ENCODE measurements around the gene DDX6. TPM values are rescaled to one million over a fixed set of nuclear protein-coding genes. Genes with fewer than 3 reads are reported as not detected.
"Not testable (repeated sequence)": the region's sequence is repeated elsewhere in the genome, so short reads cannot be mapped to it uniquely, and the experiment has no call there.

DDX6 gene
- total RNA-seq, 1 experiment from 2014 or later, result 52.8 TPM

DNA sequence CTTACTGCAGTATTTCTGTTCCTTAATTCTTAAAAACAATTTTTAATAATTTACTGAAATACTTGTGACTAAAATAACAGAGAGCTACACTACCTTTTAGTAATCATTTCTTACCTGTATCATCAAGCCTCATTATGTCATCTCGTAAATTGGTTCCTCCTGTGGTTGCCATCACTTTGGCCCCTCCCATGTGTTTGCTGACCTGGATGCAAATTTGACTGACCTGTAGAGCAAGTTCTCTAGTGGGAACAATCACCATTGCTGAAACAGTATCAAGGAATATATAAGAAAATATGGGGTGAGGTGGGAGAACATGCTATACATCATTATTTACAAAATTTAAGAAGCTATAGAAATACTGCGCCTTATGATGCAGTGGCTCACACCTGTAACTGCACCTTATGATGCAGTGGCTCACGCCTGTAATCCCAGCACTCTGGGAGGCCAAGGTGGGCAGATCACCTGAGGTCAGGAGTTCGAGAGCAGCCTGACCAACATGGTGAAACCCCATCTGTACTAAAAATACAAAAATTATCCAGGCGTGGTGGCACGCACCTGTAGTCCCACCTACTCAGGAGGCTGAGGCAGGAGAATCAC, 25.8 kb downstream of the DDX6 start:
- not testable (repeated sequence) for H3K9me3 ChIP-seq (ENCODE audit: low read length); H3K27me3 ChIP-seq (ENCODE audit: low read length); H3K36me3 ChIP-seq (ENCODE audit: insufficient read depth, low read length); H3K9ac ChIP-seq (ENCODE audit: low read length); H3K4me3 ChIP-seq (ENCODE audit: low read length); H3K4me2 ChIP-seq (ENCODE audit: low read depth, low read length, poor library complexity, severe bottlenecking); H3K27ac ChIP-seq (ENCODE audit: low read length); H2AFZ ChIP-seq (ENCODE audit: low read length); H3K4me1 ChIP-seq (ENCODE audit: low read length); DNase-seq; H3K9me2 ChIP-seq (replicated peaks; ENCODE audit: insufficient read depth, low read length); H4K20me1 ChIP-seq (ENCODE audit: insufficient read depth, low read depth, low read length)
- H3K79me2 ChIP-seq (ENCODE audit: low read length), result peaks cover 18% of the 10 kb centered on the region

DNA sequence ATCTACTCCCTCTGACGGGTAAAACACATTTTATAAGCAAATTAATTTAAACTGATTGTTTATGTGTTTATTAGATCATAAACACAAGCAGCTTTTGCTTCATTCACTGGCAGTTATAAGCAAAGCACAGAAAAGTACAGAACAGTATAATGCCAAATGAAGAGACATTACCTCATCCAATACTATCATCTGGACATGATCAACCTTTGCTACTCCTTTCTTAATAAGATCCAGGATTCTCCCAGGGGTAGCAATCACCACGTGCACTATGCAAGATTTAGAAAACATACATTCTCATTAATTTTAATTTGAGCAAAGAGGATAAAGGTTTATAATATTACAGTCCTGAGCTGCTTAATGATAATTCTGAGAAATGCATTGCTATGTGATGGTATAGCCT, 27.9 kb downstream of the DDX6 start:
- Histone ChIP-seq H4K20me1 (ENCODE audit: insufficient read depth, low read depth, low read length) (no peaks in the 10 kb centered on the region), H3K4me3 (ENCODE audit: low read length) (no peak overlapping the region), H3K9me2 (replicated peaks; ENCODE audit: insufficient read depth, low read length) (no peaks in the 10 kb centered on the region), H3K4me1 (ENCODE audit: low read length) (no peaks in the 10 kb centered on the region), H3K36me3 (ENCODE audit: insufficient read depth, low read length) (no peaks in the 10 kb centered on the region; the same call in 1 of the 2 replicates), H3K79me2 (ENCODE audit: low read length) (peaks cover 2% of the 10 kb centered on the region; the same call in 1 of the 2 replicates), H3K27me3 (ENCODE audit: low read length) (no peaks in the 10 kb centered on the region), H3K9me3 (ENCODE audit: low read length) (no peaks in the 10 kb centered on the region), H3K9ac (ENCODE audit: low read length) (no peak overlapping the region), H3K27ac (ENCODE audit: low read length) (no peak overlapping the region), H2AFZ (ENCODE audit: low read length) (no peak overlapping the region), H3K4me2 (ENCODE audit: low read depth, low read length, poor library complexity, severe bottlenecking) (no peak overlapping the region)
- no peak for DNase-seq

DNA sequence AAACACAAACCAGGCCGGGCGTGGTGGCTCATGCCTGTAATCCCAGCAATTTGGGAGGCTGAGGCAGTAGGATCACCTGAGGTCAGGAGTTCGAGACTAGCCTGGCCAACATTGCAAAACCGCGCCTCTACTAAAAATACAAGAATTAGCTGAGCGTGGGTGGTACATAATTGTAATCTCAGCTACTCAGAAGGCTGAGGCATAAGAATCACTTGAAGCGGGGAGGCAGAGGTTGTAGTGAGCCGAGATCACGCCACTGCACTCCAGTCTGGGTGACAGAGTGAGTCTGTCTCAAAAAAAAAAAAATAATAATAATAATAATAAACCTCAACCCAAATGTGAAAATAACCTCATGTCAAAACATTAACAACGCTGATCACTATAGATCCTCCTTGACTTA, 29.0 kb downstream of the DDX6 start:
- not testable (repeated sequence) for H4K20me1 ChIP-seq (ENCODE audit: insufficient read depth, low read depth, low read length); H3K4me3 ChIP-seq (ENCODE audit: low read length); H3K27me3 ChIP-seq (ENCODE audit: low read length); H3K27ac ChIP-seq (ENCODE audit: low read length); H3K79me2 ChIP-seq (ENCODE audit: low read length); H3K9ac ChIP-seq (ENCODE audit: low read length); H3K9me2 ChIP-seq (replicated peaks; ENCODE audit: insufficient read depth, low read length); H3K4me2 ChIP-seq (ENCODE audit: low read depth, low read length, poor library complexity, severe bottlenecking); H2AFZ ChIP-seq (ENCODE audit: low read length); DNase-seq; H3K36me3 ChIP-seq (ENCODE audit: insufficient read depth, low read length); H3K4me1 ChIP-seq (ENCODE audit: low read length); H3K9me3 ChIP-seq (ENCODE audit: low read length)

DNA sequence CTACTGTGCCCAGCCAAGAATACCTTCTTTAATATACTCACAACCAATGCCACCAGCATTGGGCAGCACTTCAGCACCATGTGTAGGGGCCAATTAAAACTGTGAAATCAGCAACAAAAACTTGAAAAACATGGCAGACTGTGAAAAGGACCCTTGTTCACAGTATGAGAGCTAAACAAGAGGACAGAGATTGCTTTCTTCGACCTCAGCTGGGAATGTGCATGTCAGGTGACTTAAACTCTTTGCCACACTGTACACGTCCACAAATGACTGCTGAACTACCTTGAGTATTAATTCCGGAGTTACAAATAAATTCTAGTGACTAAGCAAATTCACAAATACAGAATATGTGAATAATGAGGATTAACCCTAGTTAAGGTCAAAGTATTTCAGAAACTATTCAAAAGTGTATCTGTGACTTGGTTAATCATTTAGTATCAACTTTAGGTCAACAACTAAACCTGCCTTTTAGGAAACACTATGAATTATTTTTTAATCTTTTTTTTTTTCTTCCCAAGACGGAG, 33.0 kb downstream of the DDX6 start:
- Histone ChIP-seq H3K79me2 (ENCODE audit: low read length) (no peaks in the 10 kb centered on the region), H3K27me3 (ENCODE audit: low read length) (no peaks in the 10 kb centered on the region), H2AFZ (ENCODE audit: low read length) (no peak overlapping the region), H3K4me3 (ENCODE audit: low read length) (no peak overlapping the region), H4K20me1 (ENCODE audit: insufficient read depth, low read depth, low read length) (no peaks in the 10 kb centered on the region), H3K36me3 (ENCODE audit: insufficient read depth, low read length) (peaks cover 20% of the 10 kb centered on the region), H3K9me2 (replicated peaks; ENCODE audit: insufficient read depth, low read length) (no peaks in the 10 kb centered on the region), H3K4me2 (ENCODE audit: low read depth, low read length, poor library complexity, severe bottlenecking) (no peak overlapping the region), H3K9me3 (ENCODE audit: low read length) (no peaks in the 10 kb centered on the region), H3K27ac (ENCODE audit: low read length) (no peak overlapping the region), H3K4me1 (ENCODE audit: low read length) (no peaks in the 10 kb centered on the region), H3K9ac (ENCODE audit: low read length) (no peak overlapping the region)
- DNase-seq, result no peak

DNA sequence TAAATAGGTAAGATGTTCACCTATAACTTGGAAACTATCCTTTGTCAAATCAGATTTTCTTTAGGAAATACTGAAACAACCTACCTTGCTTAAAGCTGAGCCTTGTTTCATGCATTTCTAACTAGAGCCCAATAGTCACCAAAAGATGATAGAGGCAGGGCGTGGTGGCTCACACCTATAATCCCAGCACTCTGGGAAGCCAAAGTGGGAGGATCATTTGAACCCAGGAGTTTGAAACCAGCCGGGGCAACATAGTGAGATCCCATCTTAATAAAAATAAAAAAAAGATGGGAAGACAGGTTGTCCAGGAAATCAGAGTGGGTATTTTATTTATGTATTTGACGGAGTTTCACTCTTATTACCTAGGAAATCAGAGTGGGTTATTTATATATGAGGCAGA, 38.3 kb downstream of the DDX6 start:
- no peaks in the 10 kb centered on the region for H3K27me3 ChIP-seq (ENCODE audit: low read length)
- H3K79me2 ChIP-seq (ENCODE audit: low read length), result no peaks in the 10 kb centered on the region
- no peaks in the 10 kb centered on the region for H3K9me2 ChIP-seq (replicated peaks; ENCODE audit: insufficient read depth, low read length)
- H3K36me3 ChIP-seq (ENCODE audit: insufficient read depth, low read length), result peaks cover 26% of the 10 kb centered on the region
- no peaks in the 10 kb centered on the region for H3K4me1 ChIP-seq (ENCODE audit: low read length)
- H3K4me3 ChIP-seq (ENCODE audit: low read length), result no peak overlapping the region
- no peak overlapping the region for H2AFZ ChIP-seq (ENCODE audit: low read length)
- H3K9me3 ChIP-seq (ENCODE audit: low read length), result no peaks in the 10 kb centered on the region
- no peak overlapping the region for H3K27ac ChIP-seq (ENCODE audit: low read length)
- no peak overlapping the region for H3K4me2 ChIP-seq (ENCODE audit: low read depth, low read length, poor library complexity, severe bottlenecking)
- no peak for DNase-seq
- no peaks in the 10 kb centered on the region for H4K20me1 ChIP-seq (ENCODE audit: insufficient read depth, low read depth, low read length)
- H3K9ac ChIP-seq (ENCODE audit: low read length), result no peak overlapping the region

DNA sequence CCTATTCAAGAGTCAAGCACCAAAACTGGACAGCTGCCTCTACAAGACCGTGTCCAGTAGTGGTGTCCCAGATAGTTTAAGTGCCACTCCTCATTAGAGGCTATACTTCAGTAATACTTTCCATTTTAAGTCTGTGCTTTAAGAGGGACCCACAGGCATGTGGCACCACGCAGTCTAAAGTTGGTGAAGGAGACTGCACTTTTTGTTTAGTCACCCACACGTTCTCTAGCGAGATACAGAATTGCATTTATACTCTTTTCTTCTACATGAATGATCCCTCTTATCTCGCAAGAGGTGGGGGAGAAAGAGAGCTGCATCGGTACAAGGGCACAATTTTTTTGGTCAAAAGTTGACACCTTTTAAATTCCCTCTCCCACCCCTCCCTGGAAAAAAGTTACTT, 41.5 kb downstream of the DDX6 start:
- no peaks in the 10 kb centered on the region for H3K27me3 ChIP-seq (ENCODE audit: low read length)
- no peak overlapping the region for H3K4me3 ChIP-seq (ENCODE audit: low read length)
- H3K36me3 ChIP-seq (ENCODE audit: insufficient read depth, low read length), result peaks cover 5% of the 10 kb centered on the region
- H3K79me2 ChIP-seq (ENCODE audit: low read length), result no peaks in the 10 kb centered on the region
- no peak for DNase-seq
- no peaks in the 10 kb centered on the region for H4K20me1 ChIP-seq (ENCODE audit: insufficient read depth, low read depth, low read length)
- no peaks in the 10 kb centered on the region for H3K9me2 ChIP-seq (replicated peaks; ENCODE audit: insufficient read depth, low read length)
- no peak overlapping the region for H2AFZ ChIP-seq (ENCODE audit: low read length)
- H3K4me1 ChIP-seq (ENCODE audit: low read length), result no peaks in the 10 kb centered on the region
- no peak overlapping the region for H3K4me2 ChIP-seq (ENCODE audit: low read depth, low read length, poor library complexity, severe bottlenecking)
- H3K9me3 ChIP-seq (ENCODE audit: low read length), result no peaks in the 10 kb centered on the region
- no peak overlapping the region for H3K27ac ChIP-seq (ENCODE audit: low read length)
- no peak overlapping the region for H3K9ac ChIP-seq (ENCODE audit: low read length)

DNA sequence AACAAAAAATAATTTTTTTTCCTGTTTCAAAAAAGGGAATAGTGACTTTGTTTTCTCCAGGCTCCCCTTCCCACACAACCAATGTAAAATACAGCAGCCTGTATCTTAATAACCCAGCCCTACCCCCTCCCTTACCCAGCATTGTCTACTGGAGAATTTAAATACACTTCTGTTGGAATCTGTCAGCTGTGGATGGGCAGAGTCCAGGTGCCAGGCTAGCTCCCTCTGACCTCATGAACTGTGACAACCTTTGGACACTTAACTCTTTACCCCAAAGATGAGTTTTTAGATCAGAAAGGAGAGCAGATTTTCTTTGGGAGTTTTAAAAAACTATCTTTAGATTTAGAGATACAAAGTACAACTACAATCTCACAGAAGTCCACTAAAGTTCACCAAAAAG, 42.9 kb downstream of the DDX6 start:
- Histone ChIP-seq H3K79me2 (ENCODE audit: low read length) (no peaks in the 10 kb centered on the region), H3K9ac (ENCODE audit: low read length) (no peak overlapping the region), H3K9me3 (ENCODE audit: low read length) (no peaks in the 10 kb centered on the region), H3K4me2 (ENCODE audit: low read depth, low read length, poor library complexity, severe bottlenecking) (no peak overlapping the region), H3K9me2 (replicated peaks; ENCODE audit: insufficient read depth, low read length) (no peaks in the 10 kb centered on the region), H3K27ac (ENCODE audit: low read length) (no peak overlapping the region), H3K4me3 (ENCODE audit: low read length) (no peak overlapping the region), H3K36me3 (ENCODE audit: insufficient read depth, low read length) (peaks cover 5% of the 10 kb centered on the region), H4K20me1 (ENCODE audit: insufficient read depth, low read depth, low read length) (no peaks in the 10 kb centered on the region), H3K27me3 (ENCODE audit: low read length) (no peaks in the 10 kb centered on the region), H2AFZ (ENCODE audit: low read length) (no peak overlapping the region), H3K4me1 (ENCODE audit: low read length) (no peaks in the 10 kb centered on the region)
- DNase-seq, result no peak

DNA sequence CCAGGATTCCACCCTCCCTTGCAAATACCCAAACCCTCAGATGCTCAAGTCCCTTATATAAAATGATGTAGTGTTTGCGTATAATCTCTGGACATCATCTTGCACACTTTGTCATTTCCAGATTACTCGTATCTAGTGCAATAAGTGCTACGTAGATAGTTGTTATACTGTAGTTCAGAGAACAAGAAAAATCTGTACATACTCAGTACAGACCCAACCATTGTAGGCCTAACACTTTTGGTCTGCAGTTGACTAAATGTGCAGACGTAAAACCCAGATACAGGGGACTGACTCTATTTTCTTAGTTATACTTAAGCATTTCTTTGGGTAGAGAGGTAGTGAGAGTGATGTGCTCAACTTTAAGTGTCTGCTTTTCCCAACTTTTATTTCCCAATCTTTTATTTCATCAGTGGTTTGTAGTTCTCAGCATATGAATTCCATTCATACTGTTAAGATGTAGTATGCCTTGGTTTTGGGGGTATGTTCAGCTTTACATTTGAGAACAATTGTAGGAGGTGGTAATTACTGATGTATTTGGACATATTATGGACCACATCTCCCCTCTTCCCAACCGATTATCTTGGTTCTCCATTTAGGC, 43.9 kb downstream of the DDX6 start:
- no peaks in the 10 kb centered on the region for H4K20me1 ChIP-seq (ENCODE audit: insufficient read depth, low read depth, low read length)
- H3K4me3 ChIP-seq (ENCODE audit: low read length), result no peak overlapping the region
- DNase-seq, result no peak
- no peaks in the 10 kb centered on the region for H3K4me1 ChIP-seq (ENCODE audit: low read length)
- no peaks in the 10 kb centered on the region for H3K9me2 ChIP-seq (replicated peaks; ENCODE audit: insufficient read depth, low read length)
- no peak overlapping the region for H3K4me2 ChIP-seq (ENCODE audit: low read depth, low read length, poor library complexity, severe bottlenecking)
- no peak overlapping the region for H2AFZ ChIP-seq (ENCODE audit: low read length)
- no peak overlapping the region for H3K27ac ChIP-seq (ENCODE audit: low read length)
- no peaks in the 10 kb centered on the region for H3K79me2 ChIP-seq (ENCODE audit: low read length)
- no peaks in the 10 kb centered on the region for H3K9me3 ChIP-seq (ENCODE audit: low read length)
- no peak overlapping the region for H3K9ac ChIP-seq (ENCODE audit: low read length)
- peaks cover 5% of the 10 kb centered on the region for H3K36me3 ChIP-seq (ENCODE audit: insufficient read depth, low read length)
- H3K27me3 ChIP-seq (ENCODE audit: low read length), result no peaks in the 10 kb centered on the region

All from Karpas-422 (cell line).